ENCODE results near the gene TTYH1.

Gene TTYH1

GRCh38 chr19:54416695-54417491, 1.6 kb downstream of the TTYH1 start:
- peak overlapping the region; percentile 88 for H3K4me2 ChIP-seq (ENCODE audit: insufficient read depth, low read length, poor library complexity, severe bottlenecking)
- H3K27ac ChIP-seq (replicated peaks; ENCODE audit: low read length), result peak overlapping the region; percentile 91
- peaks cover 0 to 8% of the 10 kb centered on the region in 2 donors for H3K9me3 ChIP-seq (replicated peaks in 1 of 2; ENCODE audit: control insufficient read depth in 2 of 2, insufficient read depth in 1 of 2, low read depth in 1 of 2, low read length in 2 of 2)
- DNase-seq (ENCODE audit: low spot score), result no peak
- no peak overlapping the region for H2BK12ac ChIP-seq (ENCODE audit: low read length)
- peak overlapping the region; percentile 90 for H3K23ac ChIP-seq (ENCODE audit: low read depth, low read length, poor library complexity)
- H3K27me3 ChIP-seq (ENCODE audit: control insufficient read depth in 3 of 3, insufficient read depth in 3 of 3, low read depth in 1 of 3, low read length in 3 of 3), result no peaks in the 10 kb centered on the region
- no peak overlapping the region for H4K91ac ChIP-seq (ENCODE audit: low read depth, low read length, poor library complexity)
- WGBS, 2 donors (ENCODE audit: extremely low coverage in 2 of 2, insufficient read length in 2 of 2, insufficient replicate concordance in 1 of 2), result 100% methylated on average over 2 of the region's 44 CpGs; no CpG with 5 or more reads in 1 of the 2 donors
- no peak overlapping the region for H3K4ac ChIP-seq (ENCODE audit: low read length)
- H3K4me1 ChIP-seq (ENCODE audit: control insufficient read depth in 2 of 2, insufficient read depth in 1 of 2, low read depth in 1 of 2, low read length in 2 of 2), result peaks cover 36 to 51% of the 10 kb centered on the region in 2 donors
- H3K79me1 ChIP-seq (ENCODE audit: low read depth, low read length), result peaks cover 18% of the 10 kb centered on the region
- peak overlapping the region; percentile 97 for H3K18ac ChIP-seq (ENCODE audit: low read length)
- peaks cover 16 to 20% of the 10 kb centered on the region in 2 donors for H3K36me3 ChIP-seq (replicated peaks in 1 of 2; ENCODE audit: control insufficient read depth in 2 of 2, insufficient read depth in 2 of 2, low read length in 2 of 2)
- H2BK120ac ChIP-seq (ENCODE audit: low read depth, low read length), result no peak overlapping the region
- peak overlapping the region; percentile 96 for H2BK5ac ChIP-seq (ENCODE audit: low read length)
- peak overlapping the region; percentile 44 for H2AK5ac ChIP-seq (ENCODE audit: low read depth, low read length)
- H2BK15ac ChIP-seq (ENCODE audit: low read length), result peak overlapping the region; percentile 69
- H3K9ac ChIP-seq (ENCODE audit: low read depth, low read length, poor library complexity), result peak overlapping the region; percentile 97
- peak overlapping the region; percentile 87 for H2AFZ ChIP-seq (ENCODE audit: low read length)
- H3K4me3 ChIP-seq (ENCODE audit: low read length in 2 of 2), result peak overlapping the region; percentile 78 to 94
- peak overlapping the region; percentile 98 for H3K14ac ChIP-seq (ENCODE audit: low read length)
- peak overlapping the region; percentile 90 for H4K8ac ChIP-seq (ENCODE audit: low read depth, low read length)

GRCh38 chr19:54418030-54418929, 3.0 kb downstream of the TTYH1 start:
- peak overlapping the region; percentile 2 for H3K23ac ChIP-seq (ENCODE audit: low read depth, low read length, poor library complexity)
- no peak overlapping the region for H3K4ac ChIP-seq (ENCODE audit: low read length)
- peak overlapping the region; percentile 60 for H2AFZ ChIP-seq (ENCODE audit: low read length)
- peaks cover 42 to 53% of the 10 kb centered on the region in 2 donors for H3K4me1 ChIP-seq (ENCODE audit: control insufficient read depth in 2 of 2, insufficient read depth in 1 of 2, low read depth in 1 of 2, low read length in 2 of 2)
- no peak overlapping the region for H3K14ac ChIP-seq (ENCODE audit: low read length)
- H3K9me3 ChIP-seq (replicated peaks in 1 of 2; ENCODE audit: control insufficient read depth in 2 of 2, insufficient read depth in 1 of 2, low read depth in 1 of 2, low read length in 2 of 2), result peaks cover 0 to 8% of the 10 kb centered on the region in 2 donors
- peaks cover 25% of the 10 kb centered on the region for H3K79me1 ChIP-seq (ENCODE audit: low read depth, low read length)
- peak overlapping the region; percentile 91 for H3K27ac ChIP-seq (replicated peaks; ENCODE audit: low read length)
- DNase-seq (ENCODE audit: low spot score), result no peak
- peak overlapping the region; percentile 97 for H3K18ac ChIP-seq (ENCODE audit: low read length)
- peak overlapping the region; percentile 60 for H3K4me2 ChIP-seq (ENCODE audit: insufficient read depth, low read length, poor library complexity, severe bottlenecking)
- peak overlapping the region; percentile 90 for H2BK120ac ChIP-seq (ENCODE audit: low read depth, low read length)
- no peaks in the 10 kb centered on the region for H3K27me3 ChIP-seq (ENCODE audit: control insufficient read depth in 3 of 3, insufficient read depth in 3 of 3, low read depth in 1 of 3, low read length in 3 of 3)
- H3K9ac ChIP-seq (ENCODE audit: low read depth, low read length, poor library complexity), result peak overlapping the region; percentile 97
- H4K91ac ChIP-seq (ENCODE audit: low read depth, low read length, poor library complexity), result peak overlapping the region; percentile 99
- peak overlapping the region; percentile 99 for H2AK5ac ChIP-seq (ENCODE audit: low read depth, low read length)
- peaks cover 27 to 28% of the 10 kb centered on the region in 2 donors for H3K36me3 ChIP-seq (replicated peaks in 1 of 2; ENCODE audit: control insufficient read depth in 2 of 2, insufficient read depth in 2 of 2, low read length in 2 of 2)
- peak overlapping the region; percentile 19 to 31 for H3K4me3 ChIP-seq (ENCODE audit: low read length in 2 of 2)
- H4K8ac ChIP-seq (ENCODE audit: low read depth, low read length), result no peak overlapping the region
- H2BK15ac ChIP-seq (ENCODE audit: low read length), result peak overlapping the region; percentile 86
- H2BK5ac ChIP-seq (ENCODE audit: low read length), result peak overlapping the region; percentile 97
- WGBS, 2 donors (ENCODE audit: extremely low coverage in 2 of 2, insufficient read length in 2 of 2, insufficient replicate concordance in 1 of 2), result no CpG with 5 or more reads among the region's 25 CpGs
- H2BK12ac ChIP-seq (ENCODE audit: low read length), result peak overlapping the region; percentile 16

GRCh38 chr19:54418930-54419800, 3.9 kb downstream of the TTYH1 start:
- no peaks in the 10 kb centered on the region for H3K27me3 ChIP-seq (ENCODE audit: control insufficient read depth in 3 of 3, insufficient read depth in 3 of 3, low read depth in 1 of 3, low read length in 3 of 3)
- peak overlapping the region; percentile 23 for H4K8ac ChIP-seq (ENCODE audit: low read depth, low read length)
- H3K4me1 ChIP-seq (ENCODE audit: control insufficient read depth in 2 of 2, insufficient read depth in 1 of 2, low read depth in 1 of 2, low read length in 2 of 2), result peaks cover 42 to 53% of the 10 kb centered on the region in 2 donors

More at GRCh38 chr19:54418930-54419800, 3.9 kb downstream of the TTYH1 start:
- peak overlapping the region; percentile 59 for H2BK12ac ChIP-seq (ENCODE audit: low read length)
- peak overlapping the region; percentile 99 for H2AK5ac ChIP-seq (ENCODE audit: low read depth, low read length)
- peak overlapping the region; percentile 60 for H3K4me2 ChIP-seq (ENCODE audit: insufficient read depth, low read length, poor library complexity, severe bottlenecking)
- no CpG with 5 or more reads among the region's 26 CpGs for WGBS, 2 donors (ENCODE audit: extremely low coverage in 2 of 2, insufficient read length in 2 of 2, insufficient replicate concordance in 1 of 2)
- H3K36me3 ChIP-seq (replicated peaks in 1 of 2; ENCODE audit: control insufficient read depth in 2 of 2, insufficient read depth in 2 of 2, low read length in 2 of 2), result peaks cover 31 to 34% of the 10 kb centered on the region in 2 donors
- H3K14ac ChIP-seq (ENCODE audit: low read length), result no peak overlapping the region
- peaks cover 28% of the 10 kb centered on the region for H3K79me1 ChIP-seq (ENCODE audit: low read depth, low read length)
- peak overlapping the region; percentile 90 for H2BK120ac ChIP-seq (ENCODE audit: low read depth, low read length)
- peaks cover 0 to 9% of the 10 kb centered on the region in 2 donors for H3K9me3 ChIP-seq (replicated peaks in 1 of 2; ENCODE audit: control insufficient read depth in 2 of 2, insufficient read depth in 1 of 2, low read depth in 1 of 2, low read length in 2 of 2)
- H3K9ac ChIP-seq (ENCODE audit: low read depth, low read length, poor library complexity), result peak overlapping the region; percentile 78
- H3K4me3 ChIP-seq (ENCODE audit: low read length in 2 of 2), result no peak overlapping the region
- peak overlapping the region; percentile 91 for H3K27ac ChIP-seq (replicated peaks; ENCODE audit: low read length)
- no peak for DNase-seq (ENCODE audit: low spot score)
- H2AFZ ChIP-seq (ENCODE audit: low read length), result no peak overlapping the region
- peak overlapping the region; percentile 99 for H4K91ac ChIP-seq (ENCODE audit: low read depth, low read length, poor library complexity)
- peak overlapping the region; percentile 86 for H2BK15ac ChIP-seq (ENCODE audit: low read length)
- peak overlapping the region; percentile 97 for H3K18ac ChIP-seq (ENCODE audit: low read length)
- H3K23ac ChIP-seq (ENCODE audit: low read depth, low read length, poor library complexity), result peak overlapping the region; percentile 17
- no peak overlapping the region for H3K4ac ChIP-seq (ENCODE audit: low read length)
- H2BK5ac ChIP-seq (ENCODE audit: low read length), result peak overlapping the region; percentile 97
